H1 (cell line): Measurements from ENCODE around the gene LIPI. TPM values are rescaled to one million over a fixed set of nuclear protein-coding genes. Genes with fewer than 3 reads are reported as not detected.

Experiments used
- CTCF ChIA-PET: fragments of 300-600 bp; sonication (Branson Sonifier 250); formaldehyde crosslinking; loops from one replicate; lab custom pipeline; 2021; ENCODE audit not compliant: partially characterized antibody; lab: Charles Lee
- POLR2A ChIA-PET: fragments of 300-600 bp; sonication (Branson Sonifier 250); formaldehyde crosslinking; loops from one replicate; lab custom pipeline; 2021; ENCODE audit warnings: inconsistent platforms; ENCODE audit not compliant: partially characterized antibody; lab: Charles Lee
- DNase-seq, 2 experiments: peaks; one replicate each; pipeline versions ENCODE4 v3.0.0 to v3.0.0-alpha.2; 2010 to 2022; ENCODE audit warnings: low spot score in 2 of 2, low read depth in 1 of 2, mixed read lengths in 1 of 2
- FAIRE-seq: peaks from 2 replicates; lab custom pipeline; 2011; peaks lifted over from hg19 to GRCh38; lab: Jason Lieb, UNC
- H2AFZ ChIP-seq: 2 replicates; pipeline ENCODE4 v1.8.1; 2012; ENCODE audit warnings: low read length, inconsistent platforms
- H2AK5ac ChIP-seq: 2 replicates; pipeline ENCODE4 v1.6.1; 2013; ENCODE audit warnings: low read depth, low read length
- H2BK120ac ChIP-seq: replicated peaks from 2 replicates; pipeline ENCODE3; 2013; ENCODE audit warnings: low read depth, low read length, inconsistent platforms
- H2BK12ac ChIP-seq: 2 replicates; pipeline ENCODE4 v1.6.1; 2013; ENCODE audit warnings: low read depth, low read length
- H2BK15ac ChIP-seq: 2 replicates; pipeline ENCODE4 v1.6.1; 2013; ENCODE audit warnings: low read length
- H2BK20ac ChIP-seq: 2 replicates; pipeline ENCODE4 v1.6.1; 2013; ENCODE audit warnings: low read length
- H2BK5ac ChIP-seq: 2 replicates; pipeline ENCODE4 v1.6.1; 2013; ENCODE audit warnings: low read depth, low read length
- H3K14ac ChIP-seq: 2 replicates; pipeline ENCODE4 v1.6.1; 2013; ENCODE audit warnings: inconsistent platforms; ENCODE audit not compliant: insufficient read length
- H3K18ac ChIP-seq: 2 replicates; pipeline ENCODE4 v1.6.1; 2013; ENCODE audit warnings: low read length; ENCODE audit errors: extremely low read depth
- H3K23ac ChIP-seq: 2 replicates; pipeline ENCODE4 v1.6.1; 2013; ENCODE audit warnings: inconsistent platforms; ENCODE audit not compliant: insufficient read length
- H3K23me2 ChIP-seq: 2 replicates; pipeline ENCODE4 v1.6.1; 2013; ENCODE audit warnings: low read depth, low read length
- H3K27ac ChIP-seq: 2 replicates; pipeline ENCODE4 v1.6.1; 2011; ENCODE audit warnings: low read depth, low read length, inconsistent platforms
- H3K27me3 ChIP-seq, 4 experiments: replicated peaks in 1 of 4; 1 replicate in 1 of 4; 2 replicates in 3 of 4; pipeline versions ENCODE4 v1.6.1 to v1.8.1; 2011 to 2013; ENCODE audit warnings: low read length in 3 of 4, mild to moderate bottlenecking in 3 of 4, inconsistent platforms in 2 of 4, mixed read lengths in 2 of 4, moderate library complexity in 1 of 4; ENCODE audit not compliant: control insufficient read depth in 3 of 4, insufficient read depth in 3 of 4; ENCODE audit errors: extremely low read depth in 1 of 4
- H3K36me3 ChIP-seq, 4 experiments: 2 replicates each; pipeline versions ENCODE4 v1.6.1 to v1.8.1; 2011 to 2013; ENCODE audit warnings: mild to moderate bottlenecking in 4 of 4, low read length in 3 of 4, moderate library complexity in 2 of 4, control low read depth in 1 of 4, inconsistent platforms in 1 of 4; ENCODE audit not compliant: insufficient read depth in 4 of 4, control insufficient read depth in 2 of 4
- H3K4ac ChIP-seq: replicated peaks from 2 replicates; pipeline ENCODE3; 2013; ENCODE audit warnings: low read length, low read depth, mixed read lengths, inconsistent platforms; ENCODE audit not compliant: insufficient read length
- H3K4me1 ChIP-seq, 4 experiments: replicated peaks in 1 of 4; 1 replicate in 1 of 4; 2 replicates in 3 of 4; pipeline versions ENCODE4 v1.6.1 to v1.8.1; 2011 to 2013; ENCODE audit warnings: low read length in 3 of 4, inconsistent platforms in 2 of 4, mixed read lengths in 1 of 4; ENCODE audit not compliant: insufficient read depth in 4 of 4, control insufficient read depth in 3 of 4
- H3K4me2 ChIP-seq, 2 experiments: 2 replicates each; pipeline versions ENCODE4 v1.6.1 to v1.8.1; 2011 to 2013; ENCODE audit warnings: low read depth in 2 of 2, low read length in 2 of 2, control low read depth in 1 of 2, inconsistent platforms in 1 of 2, mild to moderate bottlenecking in 1 of 2; ENCODE audit not compliant: insufficient read depth in 1 of 2
- H3K4me3 ChIP-seq, 4 experiments: fragments of 200-600, 300-600 bp in 1 of 4; sonication (generic), shearing (Covaris generic), sonication (Bioruptor Twin) in 1 of 4; 2 replicates each; pipeline versions ENCODE4 v1.5.1 to v1.8.1; 2011 to 2016; ENCODE audit warnings: low read length in 4 of 4, low read depth in 3 of 4, control low read depth in 2 of 4, inconsistent platforms in 2 of 4, mild to moderate bottlenecking in 2 of 4, mixed read lengths in 1 of 4, moderate library complexity in 1 of 4; ENCODE audit not compliant: insufficient read depth in 2 of 4; ENCODE audit errors: extremely low read depth in 1 of 4
- H3K56ac ChIP-seq: replicated peaks from 2 replicates; pipeline ENCODE3; 2013; ENCODE audit warnings: low read depth, mild to moderate bottlenecking, mixed read lengths, low read length, inconsistent platforms; ENCODE audit not compliant: insufficient read length
- H3K79me1 ChIP-seq: 2 replicates; pipeline ENCODE4 v1.6.1; 2013; ENCODE audit warnings: low read depth, low read length, control low read depth
- H3K79me2 ChIP-seq, 2 experiments: 2 replicates each; pipeline versions ENCODE4 v1.6.1 to v1.8.1; 2012 to 2013; ENCODE audit warnings: low read length in 2 of 2, mild to moderate bottlenecking in 2 of 2, inconsistent platforms in 1 of 2; ENCODE audit not compliant: insufficient read depth in 2 of 2, control insufficient read depth in 1 of 2
- H3K9ac ChIP-seq, 4 experiments: replicated peaks in 1 of 4; 1 replicate in 1 of 4; 2 replicates in 3 of 4; pipeline versions ENCODE4 v1.6.1 to v1.8.1; 2011 to 2013; ENCODE audit warnings: low read depth in 3 of 4, low read length in 3 of 4, control low read depth in 2 of 4, mild to moderate bottlenecking in 2 of 4, moderate library complexity in 2 of 4, inconsistent platforms in 1 of 4; ENCODE audit errors: extremely low read depth in 1 of 4
- H3K9me3 ChIP-seq, 2 experiments: 2 replicates each; pipeline versions ENCODE4 v1.6.1 to v1.8.1; 2012 to 2013; ENCODE audit warnings: mild to moderate bottlenecking in 2 of 2, moderate library complexity in 2 of 2, control low read depth in 1 of 2, inconsistent platforms in 1 of 2, low read depth in 1 of 2, low read length in 1 of 2, mixed read lengths in 1 of 2; ENCODE audit not compliant: insufficient read depth in 2 of 2
- H4K20me1 ChIP-seq, 2 experiments: replicated peaks in 1 of 2; 2 replicates each; pipeline versions ENCODE3 to v1.8.1; 2011 to 2013; ENCODE audit warnings: inconsistent platforms in 2 of 2, low read length in 2 of 2, mild to moderate bottlenecking in 1 of 2; ENCODE audit not compliant: insufficient read depth in 2 of 2, control insufficient read depth in 1 of 2
- H4K5ac ChIP-seq: 2 replicates; pipeline ENCODE4 v1.6.1; 2013; ENCODE audit warnings: low read length, low read depth, mixed read lengths, inconsistent platforms; ENCODE audit not compliant: insufficient read length
- H4K8ac ChIP-seq: 2 replicates; pipeline ENCODE4 v1.8.0; 2013; ENCODE audit warnings: mild to moderate bottlenecking, moderate library complexity, low read length, inconsistent platforms; ENCODE audit not compliant: insufficient read depth; ENCODE audit errors: extremely low read depth
- H4K91ac ChIP-seq: replicated peaks from 2 replicates; pipeline ENCODE3; 2013; ENCODE audit warnings: low read length, mixed read lengths, inconsistent platforms; ENCODE audit not compliant: insufficient read length
- BRCA1 ChIP-seq: IDR thresholded peaks from 2 replicates; pipeline ENCODE4 v1.6.1; 2012; ENCODE audit warnings: low read depth, low read length, improper control_type of control experiment
- EP300 ChIP-seq, 2 experiments: IDR thresholded peaks; 1 replicate in 1 of 2; 2 replicates in 1 of 2; pipeline ENCODE4 v1.6.1; 2011 to 2012; ENCODE audit warnings: low read depth in 2 of 2, low read length in 2 of 2, mild to moderate bottlenecking in 2 of 2, borderline replicate concordance in 1 of 2, inconsistent platforms in 1 of 2, moderate library complexity in 1 of 2
- GABPA ChIP-seq: IDR thresholded peaks from 2 replicates; pipeline ENCODE4 v1.6.1; 2011; ENCODE audit warnings: mild to moderate bottlenecking, low read length, moderate library complexity, borderline replicate concordance; ENCODE audit not compliant: insufficient read depth
- MAFK ChIP-seq: IDR thresholded peaks from 2 replicates; pipeline ENCODE4 v1.6.1; 2012; ENCODE audit warnings: low read depth, mild to moderate bottlenecking, improper control_type of control experiment, low read length
- POLR2AphosphoS5 ChIP-seq: IDR thresholded peaks from 2 replicates; pipeline ENCODE4 v1.6.1; 2011; ENCODE audit warnings: low read depth, low read length
- TBP ChIP-seq: IDR thresholded peaks from 2 replicates; pipeline ENCODE4 v1.6.1; 2011; ENCODE audit warnings: low read depth, low read length, improper control_type of control experiment
- ZNF274 ChIP-seq: IDR thresholded peaks from 2 replicates; pipeline ENCODE4 v1.7.0; 2012; ENCODE audit warnings: low read length, borderline replicate concordance; ENCODE audit errors: extremely low read depth
- WGBS, 2 experiments: shearing (Covaris generic) in 1 of 2; methylation state at CpG; one replicate each; pipeline versions ENCODE4 v1.1.6 to v1.1.7; 2013 to 2015; ENCODE audit warnings: low lambda C conversion rate in 2 of 2, mixed read lengths in 2 of 2, inconsistent platforms in 1 of 2, low coverage in 1 of 2, missing lambda C conversion rate in 1 of 2; ENCODE audit not compliant: insufficient replicate concordance in 2 of 2, insufficient coverage in 1 of 2, insufficient read length in 1 of 2; ENCODE audit errors: extremely low coverage in 1 of 2, missing lambda C conversion rate in 1 of 2; 5-methylcytosine and 5-hydroxymethylcytosine counted together
- polyA plus RNA-seq, 7 experiments: library from polyadenylated mRNA; depleted of rRNA in 3 of 7; stranded (reverse) in 5 of 7; unstranded in 2 of 7; fragments of >200 nt in 5 of 7; fragments of 200-250 nt in 2 of 7; gene quantifications; 1 replicate in 5 of 7; 2 replicates in 1 of 7; 4 replicates in 1 of 7; pipeline versions ENCODE4 v1.2.1 to v1.2.3, GENCODE V29; 2011 to 2013; ENCODE audit warnings: missing spikeins in 2 of 7, mixed read lengths in 2 of 7
- total RNA-seq: library from RNA; stranded (reverse); fragmentation: NEBNext Ultra II Directional; extraction: Animal tissue kit (Norgen Biotek cat#: 25700); gene quantifications from 2 replicates; pipeline ENCODE4 v1.2.1, GENCODE V29; 2021
- TF ChIP-seq, protein P1 (sequence below): IDR thresholded peaks from 2 replicates; pipeline ENCODE4 v1.6.1; 2011; ENCODE audit warnings: low read depth, mild to moderate bottlenecking, low read length; ENCODE audit not compliant: insufficient read depth

The LIPI gene
- total and polyA plus RNA-seq, 2 of the 8 experiments (the other 6 are each of a cell fraction or from before 2014, with no cell fraction given), result not detected

DNA sequence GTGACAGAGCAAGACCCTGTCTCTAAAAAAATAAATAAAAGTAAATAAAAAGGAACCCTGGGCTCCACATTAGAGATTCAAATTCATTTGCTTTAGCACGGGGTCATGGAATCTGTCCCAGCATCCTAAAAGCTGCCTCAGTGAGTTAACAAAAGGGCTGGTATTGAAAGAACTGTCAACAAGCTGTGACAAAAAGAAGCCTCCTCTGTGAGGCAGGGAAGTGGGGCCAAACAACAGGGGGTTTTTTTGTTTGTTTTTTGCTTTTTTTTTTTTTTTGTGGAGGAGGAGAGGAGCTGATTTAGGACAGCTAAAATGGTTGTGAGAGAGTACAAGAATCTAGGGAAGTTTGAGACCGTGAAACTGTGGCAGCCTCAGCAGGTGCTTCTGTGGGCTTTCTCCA lies 115.7 kb downstream of the LIPI start:
- H2BK120ac ChIP-seq, result no peak overlapping the region
- H3K18ac ChIP-seq, result no peak overlapping the region
- no peaks in the 10 kb centered on the region for H3K79me2 ChIP-seq
- no peaks in the 10 kb centered on the region for H3K9me3 ChIP-seq
- H3K23ac ChIP-seq, result no peak overlapping the region
- no peak overlapping the region for H3K4ac ChIP-seq
- CTCF ChIA-PET, result interaction anchor here (0.6 to 1.1 kb wide), 2 partner anchors 16 to 24 kb away, joined by 3 to 4 read pairs; no protein-coding TSS in a partner anchor
- H4K5ac ChIP-seq, result no peak overlapping the region
- no peaks in the 10 kb centered on the region for H3K27me3 ChIP-seq
- DNase-seq (no peak), FAIRE-seq (no peak)
- H4K91ac ChIP-seq, result no peak overlapping the region
- no peak overlapping the region for H4K8ac ChIP-seq
- H3K4me3 ChIP-seq, result no peak overlapping the region
- WGBS, 2 experiments, result 81% methylated on average over 2 of the region's 2 CpGs; no CpG with 5 or more reads in 1 of the 2 experiments
- H3K4me1 ChIP-seq, result no peaks in the 10 kb centered on the region
- peaks cover 6% of the 10 kb centered on the region; the same call in 1 of the 2 replicates for H3K23me2 ChIP-seq
- no peaks in the 10 kb centered on the region for H3K79me1 ChIP-seq
- H3K56ac ChIP-seq, result no peak overlapping the region
- POLR2A ChIA-PET, result no interaction called here
- H3K14ac ChIP-seq, result no peak overlapping the region
- no peak overlapping the region; a peak in 1 of 4 replicates for H3K4me2 ChIP-seq
- no peak overlapping the region for H2BK15ac ChIP-seq
- H2BK12ac ChIP-seq, result no peak overlapping the region
- TF ChIP-seq EP300 (IDR thresholded peaks at IDR 0.05; ENCODE audit: borderline replicate concordance in 1 of 2, low read depth in 2 of 2, low read length in 2 of 2) (no peak), POLR2AphosphoS5 (no peak), MAFK (no peak), GABPA (no peak), TBP (no peak), ZNF274 (no peak), BRCA1 (no peak)
- TF ChIP-seq, protein P1, sequence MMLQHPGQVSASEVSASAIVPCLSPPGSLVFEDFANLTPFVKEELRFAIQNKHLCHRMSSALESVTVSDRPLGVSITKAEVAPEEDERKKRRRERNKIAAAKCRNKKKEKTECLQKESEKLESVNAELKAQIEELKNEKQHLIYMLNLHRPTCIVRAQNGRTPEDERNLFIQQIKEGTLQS, result no peak
- TF ChIP-seq, all 59 proteins: peak for 0
- H2AFZ ChIP-seq, result no peak overlapping the region
- no peak overlapping the region for H2BK20ac ChIP-seq
- no peak overlapping the region for H2AK5ac ChIP-seq
- H2BK5ac ChIP-seq, result no peak overlapping the region
- no peak overlapping the region for H3K9ac ChIP-seq
- H3K36me3 ChIP-seq, result peaks cover 0 to 13% (median 5%) of the 10 kb centered on the region in 4 experiments; a peak in 2 of 8 replicates
- H4K20me1 ChIP-seq, result peaks cover 0 to 4% of the 10 kb centered on the region in 2 experiments
- H3K27ac ChIP-seq, result no peak overlapping the region
